ENCODE measurements around the gene CNTNAP4.

CNTNAP4 gene

GRCh38 chr16:76409706-76410105, 132.5 kb downstream of the CNTNAP4 start:
- no peak for DNase-seq

DNA sequence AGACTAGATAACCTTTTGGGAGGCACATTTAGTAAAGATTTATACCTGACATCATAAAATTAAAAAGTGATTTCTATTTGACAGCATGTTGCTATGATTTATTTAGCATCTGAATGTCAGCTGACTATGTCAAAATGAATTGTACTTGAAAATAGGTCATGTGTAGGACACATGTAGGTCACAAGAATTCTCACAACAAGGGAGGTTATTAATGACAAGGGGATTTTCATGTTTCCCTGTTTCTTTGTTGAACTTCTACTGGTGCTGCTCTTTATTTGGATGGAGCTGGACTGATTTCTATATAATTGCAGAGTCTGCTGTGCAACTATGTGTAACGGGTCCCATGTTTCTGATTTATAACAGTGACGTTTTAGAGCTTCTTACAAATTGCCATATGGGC, 144.4 kb downstream of the CNTNAP4 start:
- no peak for DNase-seq

- DNase-seq: no peak
Measured at GRCh38 chr16:76428858-76429257, 151.7 kb downstream of the CNTNAP4 start.

GRCh38 chr16:76441391-76441790, 164.2 kb downstream of the CNTNAP4 start:
- DNase-seq: no peak

DNA sequence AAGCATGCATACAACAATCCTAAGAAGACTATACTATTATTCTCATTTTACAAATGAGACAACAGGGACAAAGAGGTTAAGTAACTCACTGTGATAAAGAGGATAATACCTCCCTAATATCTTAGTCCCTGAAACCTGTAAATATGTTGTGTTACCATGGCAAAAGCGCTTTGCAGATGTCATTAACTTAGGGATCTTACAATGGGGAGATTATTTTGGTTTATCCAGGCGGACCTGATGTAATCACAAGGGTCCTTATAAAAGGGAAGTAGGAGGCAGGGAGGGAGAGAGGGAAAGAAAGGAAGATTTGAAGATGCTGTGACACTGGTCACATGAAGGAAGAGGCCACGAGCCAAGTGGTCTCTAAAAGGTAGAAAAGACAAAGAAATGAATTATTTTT, 164.7 kb downstream of the CNTNAP4 start:
- no peak for DNase-seq

DNA sequence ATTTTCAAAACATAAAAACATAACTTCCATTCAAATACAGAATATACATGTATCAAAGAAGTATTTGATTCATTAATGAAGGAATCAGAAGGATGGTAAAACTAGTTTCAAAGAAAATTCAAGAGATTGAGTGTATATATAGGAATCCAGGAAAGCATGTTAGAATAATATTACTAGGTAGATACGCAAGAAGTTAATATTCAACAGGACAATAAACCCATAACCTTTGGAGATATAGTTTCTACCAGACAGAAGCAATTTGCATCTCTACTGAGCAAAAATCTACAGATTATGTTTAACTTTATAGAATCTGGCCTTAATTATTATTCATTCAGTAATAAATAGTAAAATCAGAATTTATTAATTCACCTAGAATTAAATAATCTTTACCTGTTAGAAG, 166.8 kb downstream of the CNTNAP4 start:
- no peak for DNase-seq

DNA sequence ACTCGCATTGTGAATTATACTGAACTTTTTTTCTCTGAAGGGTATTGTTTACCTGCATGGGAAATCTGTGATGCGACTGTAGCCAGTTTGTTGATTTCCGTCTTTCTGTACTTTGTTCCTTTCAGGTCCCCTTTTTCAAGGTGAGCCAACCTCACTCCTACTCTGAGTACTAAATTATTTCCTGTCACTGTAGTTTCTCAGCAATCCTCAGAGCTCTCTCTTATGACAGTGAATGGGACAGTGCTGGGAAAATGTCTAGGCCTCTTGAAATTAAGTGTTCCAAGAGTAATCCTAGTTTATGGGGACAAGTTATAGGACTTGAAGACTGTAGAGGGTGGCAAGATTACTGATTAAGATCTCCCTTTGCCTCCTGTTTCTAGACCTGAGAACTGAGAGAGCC, 167.6 kb downstream of the CNTNAP4 start:
- no peak for DNase-seq

- DNase-seq: no peak
Measured at GRCh38 chr16:76445815-76446214, 168.6 kb downstream of the CNTNAP4 start.

DNA sequence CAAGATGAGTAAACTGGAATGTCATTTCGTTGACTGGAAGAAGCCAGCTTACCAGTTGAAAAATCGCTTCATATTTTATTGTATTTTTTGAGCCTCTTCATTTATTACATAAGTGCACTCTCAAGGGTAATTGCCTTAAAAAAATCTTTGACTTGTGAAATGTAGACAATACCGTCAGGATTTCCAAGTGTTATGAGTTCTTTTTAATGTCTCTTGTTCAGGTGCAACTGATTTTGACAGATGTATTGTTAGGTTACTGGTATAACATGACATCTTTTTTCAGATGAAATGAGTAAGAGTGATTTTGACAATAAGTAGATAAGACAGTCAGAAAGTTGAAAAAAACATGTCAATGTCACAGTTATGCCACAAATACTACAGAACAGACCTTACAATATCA, 169.1 kb downstream of the CNTNAP4 start:
- no peak for DNase-seq

GRCh38 chr16:76450890-76451289, 173.7 kb downstream of the CNTNAP4 start:
- DNase-seq: no peak

DNA sequence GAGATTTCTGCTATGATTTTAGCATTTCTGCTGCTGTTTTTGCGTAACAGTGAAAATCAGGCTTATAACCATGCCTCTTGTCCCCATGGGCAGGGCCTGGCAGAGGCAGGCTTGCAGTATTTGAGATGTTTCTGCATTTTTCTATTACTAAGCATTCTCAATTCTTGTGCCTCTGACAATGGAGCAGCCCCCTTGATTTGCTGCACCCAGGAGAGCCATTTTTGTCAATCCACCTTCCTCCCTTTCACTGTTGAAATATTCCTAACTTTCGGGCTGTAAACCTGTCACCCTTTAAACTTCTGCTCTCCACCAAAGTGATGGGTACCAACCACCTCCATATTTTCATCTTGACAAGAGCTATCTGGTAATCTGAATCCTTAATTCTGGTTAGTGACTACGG, 178.1 kb downstream of the CNTNAP4 start:
- DNase-seq: no peak

GRCh38 chr16:76456016-76456415, 178.8 kb downstream of the CNTNAP4 start:
- no peak for DNase-seq

DNA sequence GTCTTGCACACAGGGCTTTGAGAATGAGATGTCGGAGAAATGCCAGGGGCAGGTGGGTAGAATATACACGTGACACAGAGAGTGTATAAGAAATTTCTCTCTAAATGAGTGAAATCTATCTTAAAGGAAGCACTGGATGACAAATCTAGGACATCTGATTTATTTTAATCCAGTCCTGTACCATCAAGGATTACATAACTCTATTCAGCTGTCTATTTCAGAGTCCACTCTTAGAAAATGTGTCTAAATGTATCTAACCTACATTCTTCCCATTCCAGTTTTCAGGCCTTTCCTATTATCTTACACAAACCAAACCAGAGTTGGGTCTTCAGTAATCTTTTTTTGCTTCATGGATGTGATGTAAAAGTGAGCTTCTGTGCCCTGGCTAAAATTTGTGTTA, 181.9 kb downstream of the CNTNAP4 start:
- DNase-seq: no peak

DNA sequence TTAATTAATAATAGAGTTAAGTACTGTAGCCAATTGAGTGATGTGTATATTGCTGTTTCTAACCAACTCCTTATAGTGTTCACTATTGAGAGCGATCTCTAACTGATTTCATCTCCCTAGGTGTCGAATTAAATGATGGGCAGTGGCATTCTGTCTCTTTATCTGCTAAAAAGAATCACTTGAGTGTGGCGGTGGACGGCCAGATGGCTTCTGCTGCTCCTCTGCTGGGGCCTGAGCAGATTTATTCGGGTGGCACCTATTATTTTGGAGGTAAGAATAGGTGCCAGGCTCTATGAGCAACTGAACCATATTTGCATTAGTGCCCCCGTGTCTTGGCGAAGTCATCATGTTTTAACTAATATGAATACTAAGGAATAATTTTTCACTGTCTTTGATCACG, 184.6 kb downstream of the CNTNAP4 start:
- no peak for DNase-seq

GRCh38 chr16:76464955-76465620, 187.9 kb downstream of the CNTNAP4 start:
- no peak for DNase-seq

DNA sequence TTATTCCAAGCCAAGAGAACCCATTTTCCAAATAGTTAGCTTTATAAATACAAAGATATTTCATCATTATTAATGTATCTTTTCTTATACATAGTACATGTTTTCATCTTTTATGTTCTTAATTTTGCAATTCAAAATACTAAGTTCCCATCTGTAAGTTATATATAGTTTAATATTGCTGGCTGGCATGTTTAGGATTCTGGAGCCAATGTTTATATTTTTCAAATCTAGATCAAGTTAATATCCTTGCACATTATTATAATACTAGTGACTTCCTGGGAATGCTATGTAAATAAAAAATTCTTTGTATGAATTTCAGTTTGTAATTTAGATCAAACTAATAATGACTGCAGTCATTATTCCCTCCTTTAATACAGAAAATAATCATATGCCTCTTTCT, 189.7 kb downstream of the CNTNAP4 start:
- no peak for DNase-seq

- DNase-seq: no peak
Measured at GRCh38 chr16:76474048-76474447, 196.8 kb downstream of the CNTNAP4 start.

DNA sequence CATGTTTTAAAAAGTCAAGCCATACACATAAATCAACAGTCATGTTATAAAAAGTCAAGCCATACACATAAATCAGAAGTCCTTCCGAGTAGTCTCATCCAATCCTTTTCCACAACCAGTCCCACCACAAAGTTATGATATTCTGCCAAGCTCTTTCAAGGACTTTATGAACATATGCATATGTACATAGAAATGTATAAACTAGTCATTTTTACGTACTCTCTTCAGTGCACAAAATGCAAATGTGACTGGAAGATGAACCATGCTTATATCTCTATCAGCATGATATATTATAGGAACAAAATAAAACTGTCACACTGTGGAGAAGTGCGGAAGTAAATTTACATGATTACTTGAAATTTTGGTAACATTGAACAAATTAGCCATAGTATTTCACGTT, 200.9 kb downstream of the CNTNAP4 start:
- DNase-seq: no peak

DNA sequence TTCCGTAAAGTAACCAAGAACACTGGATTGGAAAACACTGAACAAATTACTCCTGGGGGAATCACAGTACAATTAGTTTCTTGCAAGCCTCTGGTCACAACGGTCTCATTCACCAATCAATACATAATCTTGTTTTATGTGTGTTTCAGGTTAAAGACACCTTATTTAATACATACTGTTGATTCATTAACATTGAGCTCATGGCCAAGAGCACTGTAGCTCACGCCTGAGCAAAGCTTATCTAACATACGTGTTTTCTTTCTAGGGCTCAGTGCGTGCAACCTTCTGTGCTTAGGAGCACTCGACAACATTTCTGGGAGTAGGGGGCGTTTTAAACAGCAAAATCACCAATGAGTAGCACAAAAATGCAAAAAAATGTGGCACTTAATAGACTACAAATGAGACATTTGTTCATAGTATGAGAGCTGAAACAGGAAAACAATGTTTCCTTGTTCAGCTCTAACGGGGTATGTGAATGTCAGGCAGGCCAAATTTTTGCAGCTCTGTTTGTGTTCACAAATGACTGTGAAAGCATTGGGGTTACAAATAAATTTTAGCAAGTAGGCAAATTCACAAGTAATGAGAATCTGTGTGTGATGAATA, 206.2 kb downstream of the CNTNAP4 start:
- no peak for DNase-seq

GRCh38 chr16:76484020-76484419, 206.8 kb downstream of the CNTNAP4 start:
- DNase-seq: no peak

DNA sequence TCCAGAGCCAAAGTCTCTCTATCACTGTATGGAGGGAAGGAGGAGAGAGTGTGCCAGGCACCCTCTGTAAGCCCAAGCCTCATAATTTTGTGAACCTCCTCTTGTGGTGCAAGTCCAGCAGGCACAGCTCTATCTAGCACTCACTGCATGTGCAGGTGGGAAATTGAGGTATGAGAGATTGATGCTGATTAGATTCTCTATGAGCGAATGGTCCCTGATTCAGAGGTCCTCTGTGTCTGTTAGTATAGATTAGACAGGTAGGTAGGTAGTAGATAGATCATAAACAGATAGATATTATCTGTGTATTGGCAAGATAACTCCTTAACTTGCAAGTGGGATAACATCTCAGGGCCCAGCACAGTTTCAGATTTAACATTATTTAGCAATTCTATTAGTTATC, 209.5 kb downstream of the CNTNAP4 start:
- no peak for DNase-seq

DNA sequence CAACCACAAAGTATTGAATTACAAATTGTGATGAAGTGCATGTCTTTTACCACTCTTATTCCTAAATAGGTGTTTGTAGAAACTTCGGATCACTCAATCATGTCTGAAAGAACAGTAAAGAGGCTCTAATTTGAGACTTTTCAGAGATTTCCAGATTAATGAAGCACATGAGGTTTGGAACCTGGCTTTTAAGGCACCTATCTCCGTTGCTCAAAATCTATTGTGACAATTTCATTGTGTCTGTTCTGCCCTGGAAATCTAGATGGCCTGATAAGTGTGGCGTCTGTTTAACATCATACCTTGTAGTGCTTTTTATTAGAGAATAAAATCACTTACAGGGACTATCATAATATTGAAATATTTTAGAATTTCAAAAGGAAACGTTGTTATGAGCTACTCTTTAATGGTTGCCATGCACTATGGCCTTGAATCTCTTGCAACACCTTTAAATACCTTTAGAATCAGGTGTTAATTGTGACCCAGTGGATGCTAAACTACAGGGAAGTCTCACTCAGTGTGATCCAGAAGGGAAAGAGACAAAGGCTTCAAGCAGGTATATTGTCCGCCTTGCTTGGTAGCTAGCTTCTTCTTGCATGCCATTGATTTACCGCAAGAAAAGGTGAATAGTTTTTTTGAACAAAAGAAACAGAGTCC, 210.3 kb downstream of the CNTNAP4 start:
- DNase-seq: no peak

DNA sequence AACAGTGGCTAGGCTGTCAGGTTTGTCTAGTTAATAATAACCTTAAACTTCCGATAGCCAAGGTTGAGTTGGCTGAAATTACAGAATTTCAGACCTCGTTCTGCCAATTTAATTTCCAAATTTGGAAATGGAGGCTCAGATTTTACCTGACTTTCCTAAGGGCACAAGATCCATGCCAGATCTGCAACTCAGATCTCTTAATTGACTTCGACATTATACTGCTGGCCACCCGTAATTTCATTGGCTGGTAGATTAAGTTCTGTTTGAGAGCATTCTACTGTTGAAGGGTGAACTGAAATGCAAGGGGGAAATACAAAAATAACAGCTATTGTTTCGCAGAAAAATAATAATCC, 210.8 kb downstream of the CNTNAP4 start:
- DNase-seq: no peak

DNA sequence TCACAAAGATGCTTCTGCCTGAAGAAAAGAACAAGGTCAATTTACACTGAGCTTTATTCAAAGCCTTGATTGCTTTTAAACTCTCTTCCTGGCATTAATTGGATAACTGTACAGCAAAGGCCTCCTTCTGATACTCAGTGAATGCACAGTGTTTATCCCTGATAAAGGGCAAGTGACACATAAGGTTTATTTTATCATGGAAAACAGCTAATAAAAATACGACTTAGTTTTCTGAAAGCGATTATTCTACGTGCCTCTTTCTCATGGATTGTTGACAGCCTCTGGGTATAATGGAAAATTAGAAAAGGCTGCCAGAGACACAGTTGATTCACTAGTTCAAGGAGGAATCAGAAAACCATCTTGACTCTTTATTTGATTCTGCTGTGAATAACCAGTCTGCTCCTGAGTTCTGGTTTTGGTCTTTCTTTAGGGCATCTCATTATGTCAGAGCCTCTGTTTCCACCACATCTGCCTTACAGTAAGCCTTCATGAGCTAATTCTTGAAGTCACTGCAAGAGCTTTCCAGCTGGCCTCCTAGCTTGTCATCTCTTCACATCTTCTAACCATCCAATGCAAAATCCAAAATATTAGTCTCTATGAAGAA, 212.9 kb downstream of the CNTNAP4 start:
- DNase-seq: no peak
